ENCODE results near the gene KLHL29.

Gene KLHL29

GRCh38 chr2:23746141-23746863, 361.3 kb downstream of the KLHL29 start:
- no peak overlapping the region for H3K4me3 ChIP-seq (ENCODE audit: low read length, poor library complexity, severe bottlenecking)
- H2AFZ ChIP-seq (ENCODE audit: low read length) = no peak overlapping the region
- H4K20me1 ChIP-seq (ENCODE audit: insufficient read depth, low read length, poor library complexity, severe bottlenecking) = no peaks in the 10 kb centered on the region
- no peaks in the 10 kb centered on the region; the same call in 1 of the 2 replicates for H3K9me3 ChIP-seq (ENCODE audit: insufficient read depth, low read depth, low read length)
- H3K4me1 ChIP-seq (ENCODE audit: insufficient read depth, low read length, poor library complexity, severe bottlenecking) = no peaks in the 10 kb centered on the region
- H3K79me2 ChIP-seq (ENCODE audit: insufficient read depth, low read length) = no peaks in the 10 kb centered on the region
- H3K9me2 ChIP-seq (replicated peaks; ENCODE audit: low read depth, low read length) = no peaks in the 10 kb centered on the region
- H3K36me3 ChIP-seq (ENCODE audit: insufficient read depth, low read length) = peaks cover 14% of the 10 kb centered on the region; the same call in 1 of the 2 replicates
- H3K4me2 ChIP-seq (ENCODE audit: low read depth, low read length, poor library complexity, severe bottlenecking) = no peak overlapping the region
- TF ChIP-seq CTCF (conservative IDR thresholded peaks at IDR 0.05; ENCODE audit: low read length) = no peak
- TF ChIP-seq EZH2phosphoT487 (IDR thresholded peaks at IDR 0.05; ENCODE audit: borderline replicate concordance) = no peak
- H3K9ac ChIP-seq (ENCODE audit: low read depth, low read length, poor library complexity, severe bottlenecking) = no peak overlapping the region
- 0 out of 2 replicates have a peak, but pooled peaks cover 3% of the 10 kb centered on the region for H3F3A ChIP-seq (ENCODE audit: low read depth)
- H3K27me3 ChIP-seq (ENCODE audit: insufficient read depth, low read length, poor library complexity, severe bottlenecking) = no peaks in the 10 kb centered on the region

- Histone ChIP-seq H4K20me1 (ENCODE audit: insufficient read depth, low read length, poor library complexity, severe bottlenecking) (no peaks in the 10 kb centered on the region), H3F3A (ENCODE audit: low read depth) (no peaks in the 10 kb centered on the region), H3K4me3 (ENCODE audit: low read length, poor library complexity, severe bottlenecking) (no peak overlapping the region), H3K9ac (ENCODE audit: low read depth, low read length, poor library complexity, severe bottlenecking) (no peak overlapping the region), H3K4me1 (ENCODE audit: insufficient read depth, low read length, poor library complexity, severe bottlenecking) (no peaks in the 10 kb centered on the region), H3K27me3 (ENCODE audit: insufficient read depth, low read length, poor library complexity, severe bottlenecking) (no peaks in the 10 kb centered on the region), H3K36me3 (ENCODE audit: insufficient read depth, low read length) (peaks cover 45% of the 10 kb centered on the region), H3K4me2 (ENCODE audit: low read depth, low read length, poor library complexity, severe bottlenecking) (no peak overlapping the region), H3K79me2 (ENCODE audit: insufficient read depth, low read length) (no peaks in the 10 kb centered on the region), H3K9me2 (replicated peaks; ENCODE audit: low read depth, low read length) (no peaks in the 10 kb centered on the region), H2AFZ (ENCODE audit: low read length) (no peak overlapping the region), H3K9me3 (ENCODE audit: insufficient read depth, low read depth, low read length) (no peaks in the 10 kb centered on the region)
- TF ChIP-seq EZH2phosphoT487 (IDR thresholded peaks at IDR 0.05; ENCODE audit: borderline replicate concordance) (no peak), CTCF (conservative IDR thresholded peaks at IDR 0.05; ENCODE audit: low read length) (no peak)
These were observed 366.8 kb downstream of the KLHL29 start for GRCh38 chr2:23751747-23752265.

- TF ChIP-seq EZH2phosphoT487 (IDR thresholded peaks at IDR 0.05; ENCODE audit: borderline replicate concordance) = no peak
- TF ChIP-seq CTCF (conservative IDR thresholded peaks at IDR 0.05; ENCODE audit: low read length) = no peak
- H3K4me3 ChIP-seq (ENCODE audit: low read length, poor library complexity, severe bottlenecking) = no peak overlapping the region
- no peaks in the 10 kb centered on the region for H4K20me1 ChIP-seq (ENCODE audit: insufficient read depth, low read length, poor library complexity, severe bottlenecking)
- no peak overlapping the region for H2AFZ ChIP-seq (ENCODE audit: low read length)
- no peaks in the 10 kb centered on the region for H3F3A ChIP-seq (ENCODE audit: low read depth)
- no peaks in the 10 kb centered on the region for H3K27me3 ChIP-seq (ENCODE audit: insufficient read depth, low read length, poor library complexity, severe bottlenecking)
- no peak overlapping the region for H3K9ac ChIP-seq (ENCODE audit: low read depth, low read length, poor library complexity, severe bottlenecking)
- H3K9me2 ChIP-seq (replicated peaks; ENCODE audit: low read depth, low read length) = no peaks in the 10 kb centered on the region
- no peak overlapping the region for H3K4me2 ChIP-seq (ENCODE audit: low read depth, low read length, poor library complexity, severe bottlenecking)
- H3K79me2 ChIP-seq (ENCODE audit: insufficient read depth, low read length) = no peaks in the 10 kb centered on the region
- H3K36me3 ChIP-seq (ENCODE audit: insufficient read depth, low read length) = peaks cover 58% of the 10 kb centered on the region
- no peaks in the 10 kb centered on the region for H3K9me3 ChIP-seq (ENCODE audit: insufficient read depth, low read depth, low read length)
- H3K4me1 ChIP-seq (ENCODE audit: insufficient read depth, low read length, poor library complexity, severe bottlenecking) = no peaks in the 10 kb centered on the region
These were observed 368.5 kb downstream of the KLHL29 start for GRCh38 chr2:23753291-23754010.

Data from Loucy (cell line).